ENCODE measurements around the gene ABHD1.
"Not testable (repeated sequence)": the region's sequence is repeated elsewhere in the genome, so short reads cannot be mapped to it uniquely, and the experiment has no call there.

The ABHD1 gene

GRCh38 chr2:27159271-27159670, 35.7 kb downstream of the ABHD1 start:
- Mint-ChIP-seq H3K36me3 (ENCODE audit: insufficient read depth) (no peaks in the 10 kb centered on the region), H3K4me1 (no peaks in the 10 kb centered on the region), H3K27me3 (peaks cover 17% of the 10 kb centered on the region), H3K4me3 (no peak overlapping the region), H3K9me3 (no peaks in the 10 kb centered on the region), H3K27ac (ENCODE audit: low read depth) (no peak overlapping the region)
- ATAC-seq (replicated peaks; ENCODE audit: extremely low read depth, poor library complexity, severe bottlenecking) (no peak), DNase-seq (ENCODE audit: low spot score in 2 of 2) (no peak)

GRCh38 chr2:27160191-27160590, 36.6 kb downstream of the ABHD1 start:
- Mint-ChIP-seq H3K4me1 (no peaks in the 10 kb centered on the region), H3K9me3 (no peaks in the 10 kb centered on the region), H3K27me3 (peaks cover 8% of the 10 kb centered on the region), H3K27ac (ENCODE audit: low read depth) (no peak overlapping the region), H3K36me3 (ENCODE audit: insufficient read depth) (peaks cover 1% of the 10 kb centered on the region), H3K4me3 (no peak overlapping the region)
- no peak for DNase-seq (ENCODE audit: low spot score in 2 of 2)
- ATAC-seq (replicated peaks; ENCODE audit: extremely low read depth, poor library complexity, severe bottlenecking): no peak

DNA sequence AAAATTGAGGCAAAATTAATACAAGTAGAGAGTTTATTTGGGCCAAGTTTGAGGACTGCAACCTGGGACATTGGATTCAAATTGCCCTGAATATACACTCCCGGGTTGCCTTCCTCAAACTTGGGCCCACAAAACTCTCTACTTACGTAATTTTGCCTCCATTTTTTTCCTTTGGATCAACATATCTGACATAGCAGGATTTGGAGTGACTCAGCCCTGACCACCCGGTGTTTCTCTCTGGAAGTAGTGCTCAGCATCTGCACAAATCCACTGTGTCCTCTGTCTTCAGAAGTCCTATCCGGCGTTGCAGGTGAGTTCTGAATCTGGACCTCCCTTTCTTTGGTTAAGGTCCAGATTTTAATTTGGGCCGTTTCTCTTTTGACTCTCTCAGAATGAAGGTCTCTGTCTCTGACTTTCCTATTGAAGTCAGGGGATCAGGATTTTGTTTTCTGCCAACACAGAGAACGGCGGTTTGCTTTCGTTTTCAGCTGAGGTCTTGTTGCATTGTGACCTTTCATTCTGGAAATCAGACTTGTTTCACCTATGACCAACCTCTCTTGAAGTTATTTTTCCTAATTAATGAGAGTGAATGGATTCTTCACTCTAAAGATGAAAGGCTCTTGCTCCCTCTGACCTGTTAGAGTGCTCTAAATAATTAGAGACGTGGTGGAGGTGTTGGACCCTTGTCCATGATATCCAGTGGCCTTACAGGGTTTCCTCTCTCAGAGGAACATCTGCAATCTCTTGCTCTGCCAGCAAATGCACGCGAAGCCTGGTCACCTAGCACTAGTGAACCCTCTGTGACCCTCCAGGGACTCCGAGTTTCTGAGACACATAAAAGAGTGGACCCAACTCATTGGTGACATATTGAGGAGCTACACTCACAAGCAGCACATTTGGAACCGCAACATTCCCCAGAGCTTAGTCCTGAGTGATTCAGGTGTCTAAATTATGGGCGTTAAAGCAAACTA, 38.8 kb downstream of the ABHD1 start:
- H3K27ac Mint-ChIP-seq (ENCODE audit: low read depth): no peak overlapping the region
- H3K4me3 Mint-ChIP-seq: no peak overlapping the region
- DNase-seq (ENCODE audit: low spot score in 2 of 2): no peak
- no peak for ATAC-seq (replicated peaks; ENCODE audit: extremely low read depth, poor library complexity, severe bottlenecking)
- H3K36me3 Mint-ChIP-seq (ENCODE audit: insufficient read depth): peaks cover 1% of the 10 kb centered on the region
- no peaks in the 10 kb centered on the region for H3K9me3 Mint-ChIP-seq
- H3K4me1 Mint-ChIP-seq: no peaks in the 10 kb centered on the region
- H3K27me3 Mint-ChIP-seq: peaks cover 8% of the 10 kb centered on the region

DNA sequence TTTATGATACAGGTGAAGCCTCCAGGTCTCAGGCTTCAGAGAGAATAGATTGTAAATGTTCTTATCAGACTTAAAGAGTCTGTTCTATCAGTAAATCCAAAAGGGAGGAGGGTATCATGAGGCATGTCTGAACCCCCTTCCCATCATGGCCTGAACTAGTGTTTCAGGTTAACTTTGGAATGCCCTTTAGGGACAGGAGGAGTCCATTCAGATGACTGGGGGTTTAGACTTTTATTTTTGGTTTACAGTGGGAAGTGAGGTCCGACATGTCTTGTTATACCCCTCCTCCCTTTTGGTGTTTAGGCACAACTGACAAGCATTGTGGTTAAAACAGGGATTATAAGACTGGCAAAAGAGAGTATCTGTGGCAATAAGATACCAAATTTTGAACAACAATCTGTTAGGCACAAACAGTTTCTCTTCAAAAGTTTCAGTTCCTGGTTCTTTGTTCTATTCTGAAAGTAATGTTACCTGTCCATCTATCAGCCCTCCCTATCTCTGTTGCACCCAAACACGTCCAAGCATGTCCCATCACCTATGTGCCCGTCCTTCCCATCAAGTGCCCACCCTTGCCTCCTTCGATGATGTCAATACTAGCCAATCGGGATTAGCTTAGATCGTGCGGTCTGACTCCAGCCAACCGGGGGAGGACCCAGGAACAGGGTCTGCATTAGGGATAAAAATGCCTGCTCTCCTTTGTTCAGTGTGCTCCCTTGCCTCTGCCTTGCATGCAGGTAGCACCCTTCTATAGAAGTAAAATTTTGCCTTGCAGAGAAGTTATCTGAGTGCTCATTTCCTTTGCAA, 41.5 kb downstream of the ABHD1 start:
- H3K9me3 Mint-ChIP-seq: no peaks in the 10 kb centered on the region
- no peak for ATAC-seq (replicated peaks; ENCODE audit: extremely low read depth, poor library complexity, severe bottlenecking)
- no peak overlapping the region for H3K4me3 Mint-ChIP-seq
- H3K27ac Mint-ChIP-seq (ENCODE audit: low read depth): no peak overlapping the region
- H3K36me3 Mint-ChIP-seq (ENCODE audit: insufficient read depth): peaks cover 1% of the 10 kb centered on the region
- no peaks in the 10 kb centered on the region for H3K27me3 Mint-ChIP-seq
- H3K4me1 Mint-ChIP-seq: no peaks in the 10 kb centered on the region
- no peak for DNase-seq (ENCODE audit: low spot score in 2 of 2)

GRCh38 chr2:27170581-27171337, 47.1 kb downstream of the ABHD1 start:
- no peak for ATAC-seq (replicated peaks; ENCODE audit: extremely low read depth, poor library complexity, severe bottlenecking)
- H3K27ac Mint-ChIP-seq (ENCODE audit: low read depth): no peak overlapping the region
- DNase-seq (ENCODE audit: low spot score in 2 of 2): no peak
- peaks cover 2% of the 10 kb centered on the region for H3K36me3 Mint-ChIP-seq (ENCODE audit: insufficient read depth)
- no peaks in the 10 kb centered on the region for H3K27me3 Mint-ChIP-seq
- no peaks in the 10 kb centered on the region for H3K4me1 Mint-ChIP-seq
- H3K9me3 Mint-ChIP-seq: no peaks in the 10 kb centered on the region
- H3K4me3 Mint-ChIP-seq: no peak overlapping the region

DNA sequence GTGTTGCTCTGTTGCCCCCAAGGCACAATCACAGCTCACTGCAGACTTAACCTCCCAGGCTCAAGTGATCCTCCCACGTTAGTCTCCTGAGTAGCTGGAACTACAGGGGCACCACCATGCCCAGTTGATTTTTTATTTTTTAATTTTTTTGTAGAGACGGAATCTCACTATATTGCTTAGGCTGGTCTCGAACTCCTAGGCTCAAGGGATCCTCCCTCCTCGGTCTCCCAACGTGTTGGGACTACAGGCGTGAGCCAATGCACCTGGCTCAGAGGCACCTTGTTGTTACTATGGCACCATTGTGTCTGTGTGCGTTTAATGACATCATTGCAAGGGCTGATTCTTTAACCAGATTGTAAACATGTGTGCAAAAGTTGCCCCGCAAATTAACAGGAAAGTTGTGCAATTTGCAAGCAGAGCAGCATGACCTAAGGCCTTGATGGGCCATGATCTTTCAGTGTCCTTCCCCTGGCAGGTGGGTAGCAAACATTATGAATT, 47.8 kb downstream of the ABHD1 start:
- H3K4me3 Mint-ChIP-seq: no peak overlapping the region
- DNase-seq (ENCODE audit: low spot score in 2 of 2) (no peak), ATAC-seq (replicated peaks; ENCODE audit: extremely low read depth, poor library complexity, severe bottlenecking) (no peak)
- no peak overlapping the region for H3K27ac Mint-ChIP-seq (ENCODE audit: low read depth)
- no peaks in the 10 kb centered on the region for H3K27me3 Mint-ChIP-seq
- H3K9me3 Mint-ChIP-seq: no peaks in the 10 kb centered on the region
- H3K36me3 Mint-ChIP-seq (ENCODE audit: insufficient read depth): peaks cover 2% of the 10 kb centered on the region
- H3K4me1 Mint-ChIP-seq: no peaks in the 10 kb centered on the region

DNA sequence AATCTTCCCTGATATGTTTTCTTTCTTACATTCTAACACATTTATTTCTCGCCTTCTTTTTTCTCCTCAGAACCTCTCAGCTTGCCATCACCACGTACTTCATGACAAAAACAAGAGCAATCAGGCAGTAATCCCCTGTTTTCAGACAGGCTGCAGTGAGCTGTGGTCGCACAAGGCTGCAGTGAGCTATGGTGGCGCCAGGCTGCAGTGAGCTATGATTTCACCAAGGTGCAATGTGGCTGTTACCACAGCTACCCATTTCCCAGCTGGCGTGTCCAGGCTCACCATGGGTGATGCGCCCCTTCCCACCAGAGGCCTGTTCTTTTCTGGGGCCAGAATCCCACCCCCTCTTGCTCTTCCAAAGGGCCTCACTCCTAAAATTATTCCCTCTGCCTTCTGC, 51.0 kb downstream of the ABHD1 start:
- Mint-ChIP-seq H3K4me3 (no peak overlapping the region), H3K27ac (ENCODE audit: low read depth) (no peak overlapping the region), H3K36me3 (ENCODE audit: insufficient read depth) (peaks cover 2% of the 10 kb centered on the region), H3K27me3 (peaks cover 12% of the 10 kb centered on the region), H3K4me1 (no peaks in the 10 kb centered on the region), H3K9me3 (no peaks in the 10 kb centered on the region)
- ATAC-seq (replicated peaks; ENCODE audit: extremely low read depth, poor library complexity, severe bottlenecking) (no peak), DNase-seq (ENCODE audit: low spot score in 2 of 2) (no peak)

DNA sequence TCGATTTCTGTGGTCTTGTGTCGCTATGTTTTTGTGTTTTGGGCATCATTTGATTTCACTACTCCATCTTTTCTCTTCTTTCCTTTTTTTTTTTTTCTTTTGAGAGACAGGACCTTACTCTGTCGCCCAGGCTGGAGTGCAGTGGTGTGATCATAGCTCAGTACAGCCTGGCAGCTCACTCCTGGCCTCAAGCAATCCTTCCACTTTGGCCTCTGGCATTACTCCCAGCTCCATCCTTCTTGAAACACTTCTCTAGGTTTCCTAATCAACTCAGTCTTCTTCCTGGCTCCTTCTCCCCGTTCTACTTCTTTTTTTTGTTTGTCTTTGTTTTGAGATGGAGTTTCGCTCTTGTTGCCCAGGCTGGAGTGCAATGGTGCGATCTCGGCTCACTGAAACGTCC, 51.7 kb downstream of the ABHD1 start:
- ATAC-seq (replicated peaks; ENCODE audit: extremely low read depth, poor library complexity, severe bottlenecking): no peak

DNA sequence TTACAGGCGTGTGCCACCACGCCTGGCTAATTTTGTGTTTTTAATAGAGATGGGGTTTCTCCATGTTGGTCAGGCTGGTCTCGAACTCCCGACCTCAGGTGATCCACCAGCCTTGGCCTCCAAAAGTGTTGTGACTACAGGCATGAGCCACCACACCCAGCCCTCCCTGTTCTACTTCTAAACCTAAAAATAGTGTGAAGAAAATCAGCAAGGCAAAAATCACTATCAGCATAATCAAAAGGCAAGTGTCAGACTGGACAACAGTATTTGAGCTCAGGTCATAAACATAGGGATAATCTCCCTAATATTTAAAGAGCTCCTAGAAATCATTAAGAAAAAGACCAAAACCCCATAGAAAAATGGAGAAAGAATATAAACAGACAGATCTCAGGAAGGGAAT, 52.2 kb downstream of the ABHD1 start:
- H3K36me3 Mint-ChIP-seq (ENCODE audit: insufficient read depth); DNase-seq (ENCODE audit: low spot score in 2 of 2); H3K4me3 Mint-ChIP-seq; ATAC-seq (replicated peaks; ENCODE audit: extremely low read depth, poor library complexity, severe bottlenecking); H3K4me1 Mint-ChIP-seq; H3K9me3 Mint-ChIP-seq; H3K27ac Mint-ChIP-seq (ENCODE audit: low read depth): not testable (repeated sequence)
- H3K27me3 Mint-ChIP-seq: peaks cover 23% of the 10 kb centered on the region

More for the DNA sequence above, 51.7 kb downstream of the ABHD1 start:
- no peaks in the 10 kb centered on the region for H3K4me1 Mint-ChIP-seq
- DNase-seq (ENCODE audit: low spot score in 2 of 2): no peak
- peaks cover 2% of the 10 kb centered on the region for H3K36me3 Mint-ChIP-seq (ENCODE audit: insufficient read depth)
- H3K27ac Mint-ChIP-seq (ENCODE audit: low read depth): no peak overlapping the region
- no peak overlapping the region for H3K4me3 Mint-ChIP-seq
- peaks cover 19% of the 10 kb centered on the region for H3K27me3 Mint-ChIP-seq
- H3K9me3 Mint-ChIP-seq: no peaks in the 10 kb centered on the region

DNA sequence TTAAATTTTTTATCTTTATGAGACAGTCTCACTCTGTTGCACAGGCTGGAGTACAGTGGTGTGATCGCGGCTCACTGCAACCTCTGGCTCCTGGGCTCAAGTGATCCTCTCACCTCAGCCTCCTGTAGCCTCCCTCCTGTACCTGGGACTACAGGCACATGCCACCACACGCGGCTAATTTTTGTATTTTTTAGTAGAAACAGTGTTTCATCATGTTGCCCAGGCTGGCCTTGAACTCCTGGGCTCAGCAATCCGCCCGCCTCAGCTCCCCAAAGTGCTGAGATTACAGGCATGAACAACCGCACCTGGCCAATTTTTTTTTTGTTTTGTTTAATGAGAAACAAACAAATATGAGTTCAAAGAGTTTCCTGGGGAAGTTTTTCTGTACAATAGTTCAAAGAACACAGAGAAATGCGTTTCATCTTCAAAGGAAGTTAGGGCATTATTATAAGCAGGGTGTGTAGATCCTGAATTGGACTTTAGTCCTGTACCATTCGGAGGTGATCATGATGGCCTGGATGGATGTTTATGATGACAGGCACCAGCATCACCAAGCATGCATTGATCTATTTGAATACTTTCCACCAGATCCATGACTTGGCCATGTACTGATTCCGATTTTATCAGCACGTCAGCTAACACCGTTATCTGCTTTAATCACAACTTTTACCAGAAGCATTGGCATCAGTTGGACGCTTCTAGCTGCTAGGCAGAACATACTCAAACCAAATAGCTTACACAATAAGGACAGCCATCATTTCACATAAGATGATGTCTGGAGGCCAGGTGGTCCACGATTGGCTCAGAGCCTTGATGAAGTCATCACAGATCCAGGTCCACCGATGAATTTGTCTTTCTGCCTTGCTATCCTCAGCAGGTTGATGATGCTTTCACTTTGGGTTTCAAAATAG, 54.1 kb downstream of the ABHD1 start:
- H3K4me1 Mint-ChIP-seq: no peaks in the 10 kb centered on the region
- H3K36me3 Mint-ChIP-seq (ENCODE audit: insufficient read depth): no peaks in the 10 kb centered on the region
- no peak overlapping the region for H3K27ac Mint-ChIP-seq (ENCODE audit: low read depth)
- DNase-seq (ENCODE audit: low spot score in 2 of 2) (no peak), ATAC-seq (replicated peaks; ENCODE audit: extremely low read depth, poor library complexity, severe bottlenecking) (no peak)
- no peaks in the 10 kb centered on the region for H3K9me3 Mint-ChIP-seq
- H3K4me3 Mint-ChIP-seq: no peak overlapping the region
- H3K27me3 Mint-ChIP-seq: peaks cover 42% of the 10 kb centered on the region

GRCh38 chr2:27178469-27178868, 54.9 kb downstream of the ABHD1 start:
- Mint-ChIP-seq H3K4me3 (no peak overlapping the region), H3K27me3 (peaks cover 49% of the 10 kb centered on the region)
- no peak for DNase-seq (ENCODE audit: low spot score in 2 of 2)

More at GRCh38 chr2:27178469-27178868, 54.9 kb downstream of the ABHD1 start:
- no peaks in the 10 kb centered on the region for H3K4me1 Mint-ChIP-seq
- H3K27ac Mint-ChIP-seq (ENCODE audit: low read depth): no peak overlapping the region
- H3K36me3 Mint-ChIP-seq (ENCODE audit: insufficient read depth): no peaks in the 10 kb centered on the region
- no peaks in the 10 kb centered on the region for H3K9me3 Mint-ChIP-seq
- ATAC-seq (replicated peaks; ENCODE audit: extremely low read depth, poor library complexity, severe bottlenecking): no peak
